Ishikawa (cell line): ENCODE measurements around the gene POLR3K.

Source experiments
- CREB1 ChIP-seq: IDR thresholded peaks from 2 replicates; pipeline ENCODE4 v1.6.1; 2012; ENCODE audit warnings: low read depth
- EGR1 ChIP-seq: IDR thresholded peaks from 2 replicates; pipeline ENCODE4 v1.6.1; 2012
- FOXM1 ChIP-seq: IDR thresholded peaks from 2 replicates; pipeline ENCODE4 v1.6.1; 2012; ENCODE audit warnings: low read depth, borderline replicate concordance
- TAF1 ChIP-seq: IDR thresholded peaks from 2 replicates; pipeline ENCODE4 v1.6.1; 2012; ENCODE audit warnings: low read depth, mild to moderate bottlenecking
- TCF12 ChIP-seq: IDR thresholded peaks from 2 replicates; pipeline ENCODE4 v1.6.1; 2012; ENCODE audit warnings: low read depth
- USF1 ChIP-seq: IDR thresholded peaks from 2 replicates; pipeline ENCODE4 v1.6.1; 2012
- YY1 ChIP-seq: IDR thresholded peaks from 2 replicates; pipeline ENCODE4 v1.6.1; 2012; ENCODE audit warnings: low read depth
- TF ChIP-seq, protein P1 (sequence below): IDR thresholded peaks from 2 replicates; pipeline ENCODE4 v1.6.1; 2012
- TF ChIP-seq, protein P2 (sequence below): IDR thresholded peaks from 2 replicates; pipeline ENCODE4 v1.6.1; 2012; ENCODE audit warnings: low read depth, mild to moderate bottlenecking

DNA sequence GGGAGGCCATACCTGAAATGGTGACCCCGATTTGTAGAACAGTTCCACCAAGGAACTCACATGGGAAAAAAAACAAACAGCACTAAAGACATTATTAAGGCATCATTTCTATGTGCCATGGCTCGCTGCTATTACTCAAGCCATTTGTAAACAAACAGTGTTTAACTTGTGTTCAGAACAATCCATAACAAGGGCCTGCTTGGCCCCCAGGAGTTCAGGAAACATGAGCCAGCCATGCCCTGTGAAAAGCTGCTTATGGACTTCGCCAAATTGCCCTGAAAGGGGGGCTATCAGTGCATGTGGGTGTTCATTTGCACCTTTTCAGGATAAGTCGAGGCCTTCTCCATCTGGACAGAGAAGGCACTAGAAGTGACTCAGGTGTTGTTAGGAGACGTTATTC, 8.0 kb downstream of the POLR3K start:
- TF ChIP-seq EGR1, result no peak
- no peak for TF ChIP-seq TCF12
- TF ChIP-seq, protein P1, sequence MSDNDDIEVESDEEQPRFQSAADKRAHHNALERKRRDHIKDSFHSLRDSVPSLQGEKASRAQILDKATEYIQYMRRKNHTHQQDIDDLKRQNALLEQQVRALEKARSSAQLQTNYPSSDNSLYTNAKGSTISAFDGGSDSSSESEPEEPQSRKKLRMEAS, result no peak
- no peak for TF ChIP-seq TAF1
- no peak for TF ChIP-seq YY1
- TF ChIP-seq USF1, result no peak
- no peak for TF ChIP-seq CREB1
- no peak for TF ChIP-seq FOXM1
- TF ChIP-seq, protein P2, sequence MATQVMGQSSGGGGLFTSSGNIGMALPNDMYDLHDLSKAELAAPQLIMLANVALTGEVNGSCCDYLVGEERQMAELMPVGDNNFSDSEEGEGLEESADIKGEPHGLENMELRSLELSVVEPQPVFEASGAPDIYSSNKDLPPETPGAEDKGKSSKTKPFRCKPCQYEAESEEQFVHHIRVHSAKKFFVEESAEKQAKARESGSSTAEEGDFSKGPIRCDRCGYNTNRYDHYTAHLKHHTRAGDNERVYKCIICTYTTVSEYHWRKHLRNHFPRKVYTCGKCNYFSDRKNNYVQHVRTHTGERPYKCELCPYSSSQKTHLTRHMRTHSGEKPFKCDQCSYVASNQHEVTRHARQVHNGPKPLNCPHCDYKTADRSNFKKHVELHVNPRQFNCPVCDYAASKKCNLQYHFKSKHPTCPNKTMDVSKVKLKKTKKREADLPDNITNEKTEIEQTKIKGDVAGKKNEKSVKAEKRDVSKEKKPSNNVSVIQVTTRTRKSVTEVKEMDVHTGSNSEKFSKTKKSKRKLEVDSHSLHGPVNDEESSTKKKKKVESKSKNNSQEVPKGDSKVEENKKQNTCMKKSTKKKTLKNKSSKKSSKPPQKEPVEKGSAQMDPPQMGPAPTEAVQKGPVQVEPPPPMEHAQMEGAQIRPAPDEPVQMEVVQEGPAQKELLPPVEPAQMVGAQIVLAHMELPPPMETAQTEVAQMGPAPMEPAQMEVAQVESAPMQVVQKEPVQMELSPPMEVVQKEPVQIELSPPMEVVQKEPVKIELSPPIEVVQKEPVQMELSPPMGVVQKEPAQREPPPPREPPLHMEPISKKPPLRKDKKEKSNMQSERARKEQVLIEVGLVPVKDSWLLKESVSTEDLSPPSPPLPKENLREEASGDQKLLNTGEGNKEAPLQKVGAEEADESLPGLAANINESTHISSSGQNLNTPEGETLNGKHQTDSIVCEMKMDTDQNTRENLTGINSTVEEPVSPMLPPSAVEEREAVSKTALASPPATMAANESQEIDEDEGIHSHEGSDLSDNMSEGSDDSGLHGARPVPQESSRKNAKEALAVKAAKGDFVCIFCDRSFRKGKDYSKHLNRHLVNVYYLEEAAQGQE, result no peak
